K562 (cell line): ENCODE results near the gene RTF1. TPM values are rescaled to one million over a fixed set of nuclear protein-coding genes. Genes with fewer than 3 reads are reported as not detected.

Experiments used
- BCOR ChIP-seq: fragments of 450-650 bp; IDR thresholded peaks from 2 replicates; pipeline ENCODE4 v1.6.1; 2016
- CHD4 ChIP-seq: fragments of 200-600 bp; sonication (generic); IDR thresholded peaks from 3 replicates; pipeline ENCODE4 v1.6.1; 2012; ENCODE audit warnings: low read depth, mild to moderate bottlenecking, mixed read lengths, low read length, inconsistent platforms; ENCODE audit not compliant: insufficient read depth, insufficient replicate concordance, poor library complexity, severe bottlenecking
- EHMT2 ChIP-seq: fragments of 450-650 bp; IDR thresholded peaks from 2 replicates; pipeline ENCODE4 v1.6.1; 2018; ENCODE audit warnings: antibody characterized with exemption
- FOXA1 ChIP-seq: fragments of 450-650 bp; IDR thresholded peaks from 2 replicates; pipeline ENCODE4 v1.6.1; 2016; ENCODE audit warnings: mild to moderate bottlenecking, borderline replicate concordance
- HMGN3 ChIP-seq: IDR thresholded peaks from 2 replicates; pipeline ENCODE4 v1.6.1; 2011; ENCODE audit warnings: borderline replicate concordance, low read depth, mild to moderate bottlenecking, mixed read lengths, low read length; ENCODE audit not compliant: insufficient read length; ENCODE audit errors: extremely low read depth
- KAT7 ChIP-seq: sonication (generic); formaldehyde crosslinking; IDR thresholded peaks from 2 replicates; pipeline ENCODE4 v1.8.0; 2022; ENCODE audit warnings: missing genetic modification reagents, mild to moderate bottlenecking, borderline replicate concordance
- KLF10 ChIP-seq: fragments of 250-450 bp; sonication (Bioruptor Pico); IDR thresholded peaks from 2 replicates; pipeline ENCODE4 v1.6.1; 2021; ENCODE audit warnings: matching md5 sums
- MEF2D ChIP-seq: conservative IDR thresholded peaks from 2 replicates; pipeline ENCODE4 v1.6.1; 2016; ENCODE audit warnings: low read depth, missing genetic modification characterization, missing compliant biosample characterization
- MEIS2 ChIP-seq: fragments of 450-650 bp; IDR thresholded peaks from 2 replicates; pipeline ENCODE4 v1.6.1; 2014; ENCODE audit warnings: mild to moderate bottlenecking; ENCODE audit not compliant: partially characterized antibody
- NRF1 ChIP-seq, 2 experiments: fragments of 450-650 bp; IDR thresholded peaks in 1 of 2; conservative IDR thresholded peaks in 1 of 2; 2 replicates each; pipeline ENCODE4 v1.6.1; 2014; ENCODE audit warnings: mild to moderate bottlenecking in 2 of 2
- PYGO2 ChIP-seq: fragments of 450-650 bp; IDR thresholded peaks from 2 replicates; pipeline ENCODE4 v1.6.1; 2016; ENCODE audit warnings: mild to moderate bottlenecking, missing genetic modification characterization, moderate library complexity, missing compliant biosample characterization
- ZC3H11A ChIP-seq: IDR thresholded peaks from 2 replicates; pipeline ENCODE4 v1.6.1; 2012; ENCODE audit warnings: low read depth, low read length, improper control_type of control experiment
- ZNF79 ChIP-seq: fragments of 250-450 bp; sonication (Bioruptor Pico); IDR thresholded peaks from 2 replicates; pipeline ENCODE4 v1.4.0; 2020; ENCODE audit warnings: low read depth, mild to moderate bottlenecking, moderate library complexity
- ZNF830 ChIP-seq: fragments of 250-450 bp; sonication (Bioruptor Pico); IDR thresholded peaks from 2 replicates; pipeline ENCODE4 v1.5.0; 2021; ENCODE audit warnings: mild to moderate bottlenecking
- ZSCAN29 ChIP-seq: fragments of 450-650 bp; IDR thresholded peaks from 2 replicates; pipeline ENCODE4 v1.6.1; 2017
- polyA plus RNA-seq, 8 experiments: library from polyadenylated mRNA; depleted of rRNA in 4 of 8; stranded (reverse) in 5 of 8; unstranded in 3 of 8; fragments of >200 nt; fragmentation: Nextera tagmentation in 2 of 8; fragmentation: Illumina TruSeq in 1 of 8; extraction: Ambion mirVana in 2 of 8; extraction: Trizol in 1 of 8; gene quantifications; 2 replicates each; pipeline versions ENCODE4 v1.2.1 to v1.2.3, GENCODE V29; 2011 to 2014; ENCODE audit warnings: inconsistent platforms in 1 of 8, missing spikeins in 1 of 8
- total RNA-seq, 7 experiments: library from RNA; depleted of rRNA in 6 of 7; stranded (reverse); fragments of >200 nt in 6 of 7; fragmentation: Illumina TruSeq in 2 of 7; extraction: Trizol in 2 of 7; gene quantifications; 2 replicates each; pipeline versions ENCODE4 v1.2.1 to v1.2.3, GENCODE V29; 2011 to 2021; ENCODE audit warnings: low replicate concordance in 1 of 7
- TF ChIP-seq, protein P1 (sequence below): sonication (generic); formaldehyde crosslinking; IDR thresholded peaks from 2 replicates; pipeline ENCODE4 v1.8.1; 2023; ENCODE audit warnings: mild to moderate bottlenecking, missing genetic modification reagents
- TF ChIP-seq, protein P2 (sequence below): fragments of 250-450 bp; sonication (Bioruptor Pico); IDR thresholded peaks from 2 replicates; pipeline ENCODE4 v1.5.0; 2021
- TF ChIP-seq, protein P3 (sequence below): sonication (generic); formaldehyde crosslinking; IDR thresholded peaks from 2 replicates; pipeline ENCODE4 v1.8.0; 2022; ENCODE audit warnings: mild to moderate bottlenecking, missing genetic modification reagents, borderline replicate concordance
- TF ChIP-seq, protein P4 (sequence below): fragments of 450-650 bp; IDR thresholded peaks from 2 replicates; pipeline ENCODE4 v1.6.1; 2016

The RTF1 gene
- total and polyA plus RNA-seq, 9 of the 15 experiments (the other 6 are each of a cell fraction or from before 2014, with no cell fraction given), result 7.6 to 69.5 (median 31.5) TPM

DNA sequence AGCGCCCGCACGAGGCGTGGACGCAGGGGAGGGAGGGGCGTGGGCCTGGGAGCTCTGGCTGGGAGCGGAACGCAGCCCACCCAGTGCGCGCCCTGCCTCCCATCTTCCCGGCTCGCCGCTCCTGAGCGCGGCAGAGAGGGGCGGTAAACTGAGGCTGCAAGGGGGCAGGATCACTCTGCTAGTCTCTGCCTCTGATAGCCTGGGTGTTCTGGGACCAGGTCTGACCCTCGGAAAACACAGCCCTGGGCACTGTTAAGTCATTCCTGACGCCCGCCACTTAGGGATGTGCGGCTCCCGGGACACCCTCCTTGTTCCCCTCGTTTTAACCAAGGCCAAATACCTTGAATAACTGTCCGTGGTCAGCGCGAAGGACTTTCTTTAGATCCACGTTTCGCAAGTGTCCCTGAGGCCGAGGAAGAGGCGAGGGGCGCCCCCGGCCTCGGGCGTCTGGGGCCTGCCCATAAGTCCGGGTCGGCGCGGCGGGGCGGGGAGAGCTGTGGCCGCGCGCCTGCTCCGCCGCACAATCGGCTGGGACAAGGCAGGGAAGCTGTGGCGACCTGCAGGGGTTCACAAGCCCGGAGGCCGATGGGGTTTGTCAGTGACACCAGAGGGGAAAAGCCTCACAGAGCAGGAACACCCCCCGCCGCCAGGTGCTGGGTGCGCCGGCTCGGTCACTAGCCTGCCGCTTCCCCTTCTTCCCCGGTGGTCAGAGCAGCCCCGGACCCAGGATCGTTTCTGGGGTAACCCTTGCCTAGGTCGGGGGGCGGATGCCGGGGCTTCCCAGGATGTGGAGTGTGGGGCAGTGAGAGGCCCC, 78.2 kb downstream of the RTF1 start (continued):
- TF ChIP-seq, protein P1, sequence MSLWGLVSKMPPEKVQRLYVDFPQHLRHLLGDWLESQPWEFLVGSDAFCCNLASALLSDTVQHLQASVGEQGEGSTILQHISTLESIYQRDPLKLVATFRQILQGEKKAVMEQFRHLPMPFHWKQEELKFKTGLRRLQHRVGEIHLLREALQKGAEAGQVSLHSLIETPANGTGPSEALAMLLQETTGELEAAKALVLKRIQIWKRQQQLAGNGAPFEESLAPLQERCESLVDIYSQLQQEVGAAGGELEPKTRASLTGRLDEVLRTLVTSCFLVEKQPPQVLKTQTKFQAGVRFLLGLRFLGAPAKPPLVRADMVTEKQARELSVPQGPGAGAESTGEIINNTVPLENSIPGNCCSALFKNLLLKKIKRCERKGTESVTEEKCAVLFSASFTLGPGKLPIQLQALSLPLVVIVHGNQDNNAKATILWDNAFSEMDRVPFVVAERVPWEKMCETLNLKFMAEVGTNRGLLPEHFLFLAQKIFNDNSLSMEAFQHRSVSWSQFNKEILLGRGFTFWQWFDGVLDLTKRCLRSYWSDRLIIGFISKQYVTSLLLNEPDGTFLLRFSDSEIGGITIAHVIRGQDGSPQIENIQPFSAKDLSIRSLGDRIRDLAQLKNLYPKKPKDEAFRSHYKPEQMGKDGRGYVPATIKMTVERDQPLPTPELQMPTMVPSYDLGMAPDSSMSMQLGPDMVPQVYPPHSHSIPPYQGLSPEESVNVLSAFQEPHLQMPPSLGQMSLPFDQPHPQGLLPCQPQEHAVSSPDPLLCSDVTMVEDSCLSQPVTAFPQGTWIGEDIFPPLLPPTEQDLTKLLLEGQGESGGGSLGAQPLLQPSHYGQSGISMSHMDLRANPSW (CRISPR knock-in tag), result no peak
- peak; percentile 70 to 73 for TF ChIP-seq NRF1 (conservative IDR thresholded peaks at IDR 0.05 in 1 of 2, IDR thresholded peaks at IDR 0.05 in 1 of 2)
- TF ChIP-seq ZC3H11A, result no peak
- TF ChIP-seq MEF2D (tag), result no peak
- no peak for TF ChIP-seq EHMT2
- TF ChIP-seq, protein P2, sequence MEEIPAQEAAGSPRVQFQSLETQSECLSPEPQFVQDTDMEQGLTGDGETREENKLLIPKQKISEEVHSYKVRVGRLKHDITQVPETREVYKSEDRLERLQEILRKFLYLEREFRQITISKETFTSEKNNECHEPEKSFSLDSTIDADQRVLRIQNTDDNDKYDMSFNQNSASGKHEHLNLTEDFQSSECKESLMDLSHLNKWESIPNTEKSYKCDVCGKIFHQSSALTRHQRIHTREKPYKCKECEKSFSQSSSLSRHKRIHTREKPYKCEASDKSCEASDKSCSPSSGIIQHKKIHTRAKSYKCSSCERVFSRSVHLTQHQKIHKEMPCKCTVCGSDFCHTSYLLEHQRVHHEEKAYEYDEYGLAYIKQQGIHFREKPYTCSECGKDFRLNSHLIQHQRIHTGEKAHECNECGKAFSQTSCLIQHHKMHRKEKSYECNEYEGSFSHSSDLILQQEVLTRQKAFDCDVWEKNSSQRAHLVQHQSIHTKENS (CRISPR knock-in tag), result no peak
- TF ChIP-seq KAT7 (CRISPR knock-in tag), result peak; percentile 20; the same call in 1 of the 2 replicates
- 0 out of 2 replicates have a peak, but pooled peaks have one; percentile 24 for TF ChIP-seq BCOR
- TF ChIP-seq PYGO2, result no peak
- TF ChIP-seq, protein P3, sequence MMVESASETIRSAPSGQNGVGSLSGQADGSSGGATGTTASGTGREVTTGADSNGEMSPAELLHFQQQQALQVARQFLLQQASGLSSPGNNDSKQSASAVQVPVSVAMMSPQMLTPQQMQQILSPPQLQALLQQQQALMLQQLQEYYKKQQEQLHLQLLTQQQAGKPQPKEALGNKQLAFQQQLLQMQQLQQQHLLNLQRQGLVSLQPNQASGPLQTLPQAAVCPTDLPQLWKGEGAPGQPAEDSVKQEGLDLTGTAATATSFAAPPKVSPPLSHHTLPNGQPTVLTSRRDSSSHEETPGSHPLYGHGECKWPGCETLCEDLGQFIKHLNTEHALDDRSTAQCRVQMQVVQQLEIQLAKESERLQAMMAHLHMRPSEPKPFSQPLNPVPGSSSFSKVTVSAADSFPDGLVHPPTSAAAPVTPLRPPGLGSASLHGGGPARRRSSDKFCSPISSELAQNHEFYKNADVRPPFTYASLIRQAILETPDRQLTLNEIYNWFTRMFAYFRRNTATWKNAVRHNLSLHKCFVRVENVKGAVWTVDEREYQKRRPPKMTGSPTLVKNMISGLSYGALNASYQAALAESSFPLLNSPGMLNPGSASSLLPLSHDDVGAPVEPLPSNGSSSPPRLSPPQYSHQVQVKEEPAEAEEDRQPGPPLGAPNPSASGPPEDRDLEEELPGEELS (CRISPR knock-in tag), result no peak
- no peak for TF ChIP-seq MEIS2
- TF ChIP-seq ZNF830, result no peak
- TF ChIP-seq ZSCAN29, result no peak
- no peak for TF ChIP-seq FOXA1
- no peak for TF ChIP-seq KLF10 (CRISPR knock-in tag)
- no peak for TF ChIP-seq HMGN3
- TF ChIP-seq, protein P4, sequence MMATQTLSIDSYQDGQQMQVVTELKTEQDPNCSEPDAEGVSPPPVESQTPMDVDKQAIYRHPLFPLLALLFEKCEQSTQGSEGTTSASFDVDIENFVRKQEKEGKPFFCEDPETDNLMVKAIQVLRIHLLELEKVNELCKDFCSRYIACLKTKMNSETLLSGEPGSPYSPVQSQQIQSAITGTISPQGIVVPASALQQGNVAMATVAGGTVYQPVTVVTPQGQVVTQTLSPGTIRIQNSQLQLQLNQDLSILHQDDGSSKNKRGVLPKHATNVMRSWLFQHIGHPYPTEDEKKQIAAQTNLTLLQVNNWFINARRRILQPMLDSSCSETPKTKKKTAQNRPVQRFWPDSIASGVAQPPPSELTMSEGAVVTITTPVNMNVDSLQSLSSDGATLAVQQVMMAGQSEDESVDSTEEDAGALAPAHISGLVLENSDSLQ, result no peak
- TF ChIP-seq ZNF79 (CRISPR knock-in tag), result no peak
- no peak for TF ChIP-seq CHD4
